ENCODE measurements around the gene TAS2R1. TPM values are rescaled to one million over a fixed set of nuclear protein-coding genes. Genes with fewer than 3 reads are reported as not detected.

TAS2R1 gene
- total and polyA plus RNA-seq, 10 of the 15 experiments (the other 5 are each of a cell fraction or from before 2014, with no cell fraction given), result not detected

DNA sequence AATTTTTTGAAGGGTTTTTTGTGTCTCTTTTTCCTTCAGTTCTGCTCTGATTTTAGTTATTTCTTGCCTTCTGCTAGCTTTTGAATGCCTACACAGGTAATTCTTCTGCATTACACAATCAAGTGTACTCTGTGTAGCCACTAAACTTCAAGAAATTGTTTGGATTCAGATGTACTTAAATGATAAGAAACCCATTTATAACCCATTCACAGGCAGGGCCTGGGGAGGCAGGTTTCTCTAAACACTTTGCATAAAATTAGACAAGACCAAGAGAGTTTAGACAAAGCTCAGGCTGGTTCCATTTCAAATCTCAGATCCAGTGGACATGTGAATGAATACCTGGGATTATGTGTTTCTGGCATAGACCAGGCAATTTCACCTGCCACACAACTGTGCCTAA is 43.0 kb downstream of the TAS2R1 start (continued):
- TF ChIP-seq, protein P1, sequence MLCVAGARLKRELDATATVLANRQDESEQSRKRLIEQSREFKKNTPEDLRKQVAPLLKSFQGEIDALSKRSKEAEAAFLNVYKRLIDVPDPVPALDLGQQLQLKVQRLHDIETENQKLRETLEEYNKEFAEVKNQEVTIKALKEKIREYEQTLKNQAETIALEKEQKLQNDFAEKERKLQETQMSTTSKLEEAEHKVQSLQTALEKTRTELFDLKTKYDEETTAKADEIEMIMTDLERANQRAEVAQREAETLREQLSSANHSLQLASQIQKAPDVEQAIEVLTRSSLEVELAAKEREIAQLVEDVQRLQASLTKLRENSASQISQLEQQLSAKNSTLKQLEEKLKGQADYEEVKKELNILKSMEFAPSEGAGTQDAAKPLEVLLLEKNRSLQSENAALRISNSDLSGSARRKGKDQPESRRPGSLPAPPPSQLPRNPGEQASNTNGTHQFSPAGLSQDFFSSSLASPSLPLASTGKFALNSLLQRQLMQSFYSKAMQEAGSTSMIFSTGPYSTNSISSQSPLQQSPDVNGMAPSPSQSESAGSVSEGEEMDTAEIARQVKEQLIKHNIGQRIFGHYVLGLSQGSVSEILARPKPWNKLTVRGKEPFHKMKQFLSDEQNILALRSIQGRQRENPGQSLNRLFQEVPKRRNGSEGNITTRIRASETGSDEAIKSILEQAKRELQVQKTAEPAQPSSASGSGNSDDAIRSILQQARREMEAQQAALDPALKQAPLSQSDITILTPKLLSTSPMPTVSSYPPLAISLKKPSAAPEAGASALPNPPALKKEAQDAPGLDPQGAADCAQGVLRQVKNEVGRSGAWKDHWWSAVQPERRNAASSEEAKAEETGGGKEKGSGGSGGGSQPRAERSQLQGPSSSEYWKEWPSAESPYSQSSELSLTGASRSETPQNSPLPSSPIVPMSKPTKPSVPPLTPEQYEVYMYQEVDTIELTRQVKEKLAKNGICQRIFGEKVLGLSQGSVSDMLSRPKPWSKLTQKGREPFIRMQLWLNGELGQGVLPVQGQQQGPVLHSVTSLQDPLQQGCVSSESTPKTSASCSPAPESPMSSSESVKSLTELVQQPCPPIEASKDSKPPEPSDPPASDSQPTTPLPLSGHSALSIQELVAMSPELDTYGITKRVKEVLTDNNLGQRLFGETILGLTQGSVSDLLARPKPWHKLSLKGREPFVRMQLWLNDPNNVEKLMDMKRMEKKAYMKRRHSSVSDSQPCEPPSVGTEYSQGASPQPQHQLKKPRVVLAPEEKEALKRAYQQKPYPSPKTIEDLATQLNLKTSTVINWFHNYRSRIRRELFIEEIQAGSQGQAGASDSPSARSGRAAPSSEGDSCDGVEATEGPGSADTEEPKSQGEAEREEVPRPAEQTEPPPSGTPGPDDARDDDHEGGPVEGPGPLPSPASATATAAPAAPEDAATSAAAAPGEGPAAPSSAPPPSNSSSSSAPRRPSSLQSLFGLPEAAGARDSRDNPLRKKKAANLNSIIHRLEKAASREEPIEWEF (IDR thresholded peaks at IDR 0.05; ENCODE audit: insufficient replicate concordance, low read depth, low read length), result no peak
- TF ChIP-seq MTA3 (IDR thresholded peaks at IDR 0.05; ENCODE audit: borderline replicate concordance, low read length) (no peak), IRF4 (IDR thresholded peaks at IDR 0.05; ENCODE audit: low read depth, low read length) (no peak), RFX5 (IDR thresholded peaks at IDR 0.05; ENCODE audit: low read depth, low read length) (no peak), KDM1A (IDR thresholded peaks at IDR 0.05; ENCODE audit: borderline replicate concordance) (no peak), TBL1XR1 (IDR thresholded peaks at IDR 0.05; ENCODE audit: low read depth, low read length) (no peak), NBN (IDR thresholded peaks at IDR 0.05) (no peak), FOS (IDR thresholded peaks at IDR 0.05; ENCODE audit: borderline replicate concordance, extremely low read depth, insufficient read length) (no peak), ZNF207 (IDR thresholded peaks at IDR 0.05; ENCODE audit: borderline replicate concordance) (no peak)
- TF ChIP-seq, protein P2, sequence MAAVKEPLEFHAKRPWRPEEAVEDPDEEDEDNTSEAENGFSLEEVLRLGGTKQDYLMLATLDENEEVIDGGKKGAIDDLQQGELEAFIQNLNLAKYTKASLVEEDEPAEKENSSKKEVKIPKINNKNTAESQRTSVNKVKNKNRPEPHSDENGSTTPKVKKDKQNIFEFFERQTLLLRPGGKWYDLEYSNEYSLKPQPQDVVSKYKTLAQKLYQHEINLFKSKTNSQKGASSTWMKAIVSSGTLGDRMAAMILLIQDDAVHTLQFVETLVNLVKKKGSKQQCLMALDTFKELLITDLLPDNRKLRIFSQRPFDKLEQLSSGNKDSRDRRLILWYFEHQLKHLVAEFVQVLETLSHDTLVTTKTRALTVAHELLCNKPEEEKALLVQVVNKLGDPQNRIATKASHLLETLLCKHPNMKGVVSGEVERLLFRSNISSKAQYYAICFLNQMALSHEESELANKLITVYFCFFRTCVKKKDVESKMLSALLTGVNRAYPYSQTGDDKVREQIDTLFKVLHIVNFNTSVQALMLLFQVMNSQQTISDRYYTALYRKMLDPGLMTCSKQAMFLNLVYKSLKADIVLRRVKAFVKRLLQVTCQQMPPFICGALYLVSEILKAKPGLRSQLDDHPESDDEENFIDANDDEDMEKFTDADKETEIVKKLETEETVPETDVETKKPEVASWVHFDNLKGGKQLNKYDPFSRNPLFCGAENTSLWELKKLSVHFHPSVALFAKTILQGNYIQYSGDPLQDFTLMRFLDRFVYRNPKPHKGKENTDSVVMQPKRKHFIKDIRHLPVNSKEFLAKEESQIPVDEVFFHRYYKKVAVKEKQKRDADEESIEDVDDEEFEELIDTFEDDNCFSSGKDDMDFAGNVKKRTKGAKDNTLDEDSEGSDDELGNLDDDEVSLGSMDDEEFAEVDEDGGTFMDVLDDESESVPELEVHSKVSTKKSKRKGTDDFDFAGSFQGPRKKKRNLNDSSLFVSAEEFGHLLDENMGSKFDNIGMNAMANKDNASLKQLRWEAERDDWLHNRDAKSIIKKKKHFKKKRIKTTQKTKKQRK (IDR thresholded peaks at IDR 0.05; ENCODE audit: low read depth, low read length), result no peak
